NK-92 treated with Interleukin-12 subunit alpha and Interleukin-12 subunit beta, amount 100 ng/mL, for 24 hours (cell line): Measurements from ENCODE around the gene PIEZO2.
"Not testable (repeated sequence)": the region's sequence is repeated elsewhere in the genome, so short reads cannot be mapped to it uniquely, and the experiment has no call there.

Experiments
- DNase-seq: peaks from one replicate; lab custom pipeline; 2025; lab: John Stamatoyannopoulos, UW

PIEZO2 gene

DNA sequence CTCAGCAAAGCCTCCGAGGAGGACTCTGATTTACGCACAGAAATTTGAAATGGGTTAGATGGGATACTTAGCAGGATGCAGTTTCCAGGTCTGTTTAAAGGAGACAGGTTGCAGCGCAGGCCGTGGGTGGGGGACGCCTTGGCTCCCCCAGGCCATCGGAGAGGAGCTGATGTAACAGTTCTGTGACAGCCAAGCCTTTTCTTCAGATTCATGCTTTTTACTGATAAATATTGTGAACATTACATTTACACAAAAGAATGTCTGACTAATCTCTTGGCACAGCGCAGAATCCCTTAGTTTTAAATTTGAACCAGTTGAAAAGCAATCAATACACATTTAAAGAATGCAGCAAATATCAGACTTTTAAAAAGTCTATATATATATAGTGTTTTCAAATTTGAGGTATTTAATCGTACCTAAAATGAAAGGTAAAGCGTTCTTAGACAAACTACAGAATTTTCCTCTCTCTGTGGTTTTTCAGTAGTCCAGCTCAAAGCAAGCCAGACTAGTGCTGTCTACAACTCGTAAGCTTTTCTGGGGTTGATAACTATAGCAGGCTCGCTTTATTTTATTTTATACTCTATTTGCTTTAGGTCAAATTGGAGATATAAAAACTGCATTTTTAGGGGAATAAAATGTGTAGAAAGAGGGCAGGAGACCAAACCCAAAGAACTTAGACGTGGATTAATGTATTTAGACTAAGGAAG lies 221.9 kb downstream of the PIEZO2 start:
- DNase-seq: no peak

DNA sequence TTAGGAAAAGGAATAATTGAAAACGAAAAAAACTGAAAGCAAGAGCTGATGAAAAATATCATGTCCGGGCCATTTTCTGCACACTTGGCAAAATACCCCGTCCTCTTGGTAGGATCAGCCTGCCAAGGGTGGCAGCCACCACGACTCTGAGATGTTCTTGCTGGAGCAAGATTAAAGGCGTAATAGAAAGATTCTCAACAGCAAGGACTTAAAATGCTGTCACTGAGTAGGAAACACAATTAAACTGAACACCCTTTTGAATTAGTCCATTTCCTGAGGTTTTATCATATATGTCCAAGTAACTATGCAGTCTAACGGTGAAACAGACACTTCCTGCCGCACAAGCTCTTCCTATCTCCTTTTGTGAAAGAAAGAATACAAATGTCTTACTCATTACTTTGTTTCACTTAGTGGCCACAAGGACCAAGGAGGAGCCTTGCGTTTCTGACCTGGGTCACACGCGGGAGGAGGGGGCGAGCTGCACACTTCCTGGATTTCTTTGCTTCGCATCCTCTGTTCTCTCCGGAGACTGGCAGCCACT lies 222.7 kb downstream of the PIEZO2 start:
- no peak for DNase-seq

DNA sequence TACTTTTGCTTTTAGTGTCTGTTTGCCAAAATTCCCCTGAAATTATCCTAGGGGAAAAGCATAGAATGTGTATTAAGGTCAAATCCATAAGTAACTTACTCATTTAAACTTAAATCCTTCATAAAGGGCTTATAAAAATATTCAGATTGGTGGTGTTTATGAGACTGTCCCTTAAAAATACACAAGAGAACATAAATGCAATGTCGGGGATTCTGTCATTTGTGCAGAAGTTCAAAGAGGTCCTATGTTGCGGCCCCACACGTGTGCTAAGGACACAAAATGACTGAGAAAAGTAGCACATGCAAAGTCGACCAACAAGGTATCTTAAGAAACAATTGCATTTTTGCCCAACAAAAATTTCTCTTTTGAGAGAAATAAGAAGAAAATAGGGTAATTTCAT lies 225.1 kb downstream of the PIEZO2 start:
- no peak for DNase-seq

DNA sequence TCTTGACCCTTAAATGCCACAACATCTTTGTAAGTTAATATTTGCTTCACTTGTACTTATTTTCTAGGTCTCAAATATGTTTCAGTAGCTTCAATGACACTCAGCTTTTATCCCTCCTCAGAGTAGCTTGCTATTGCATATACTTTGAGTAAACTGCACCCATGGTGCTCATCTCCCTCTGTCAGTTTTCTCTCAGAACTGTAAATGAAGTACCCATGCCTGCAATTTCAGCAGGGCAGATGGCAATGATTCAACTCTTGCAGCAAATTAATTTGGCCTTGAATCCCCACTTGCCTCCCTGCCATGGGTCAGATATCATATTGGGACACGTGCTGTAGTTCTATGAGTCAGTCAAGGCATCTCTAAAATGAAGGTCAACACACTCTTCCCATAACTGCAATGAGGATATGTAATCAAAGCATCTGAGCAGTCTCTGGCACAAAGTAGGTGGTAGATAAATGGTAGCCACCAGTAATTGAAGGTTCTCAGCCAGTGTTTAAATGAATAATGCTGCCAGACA lies 225.8 kb downstream of the PIEZO2 start:
- DNase-seq: no peak

DNA sequence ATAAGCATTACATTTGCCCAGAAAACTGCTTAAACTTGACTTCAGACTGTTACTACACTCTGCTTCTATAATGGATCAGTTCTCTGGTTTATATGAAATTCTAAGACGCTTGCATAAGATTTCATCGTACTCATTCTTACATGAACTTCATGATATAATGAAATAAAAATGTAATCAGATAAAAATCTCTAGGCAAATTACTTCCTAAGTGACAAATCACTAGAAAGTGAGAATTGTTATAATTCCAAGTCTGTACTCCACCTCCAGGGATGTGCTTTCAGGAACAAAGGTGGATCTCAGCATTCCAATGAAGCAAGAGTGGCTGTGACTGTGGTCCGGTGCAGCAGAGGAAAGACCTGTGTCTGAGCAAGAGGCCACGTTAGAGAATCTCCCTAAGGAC lies 226.2 kb downstream of the PIEZO2 start:
- no peak for DNase-seq

DNA sequence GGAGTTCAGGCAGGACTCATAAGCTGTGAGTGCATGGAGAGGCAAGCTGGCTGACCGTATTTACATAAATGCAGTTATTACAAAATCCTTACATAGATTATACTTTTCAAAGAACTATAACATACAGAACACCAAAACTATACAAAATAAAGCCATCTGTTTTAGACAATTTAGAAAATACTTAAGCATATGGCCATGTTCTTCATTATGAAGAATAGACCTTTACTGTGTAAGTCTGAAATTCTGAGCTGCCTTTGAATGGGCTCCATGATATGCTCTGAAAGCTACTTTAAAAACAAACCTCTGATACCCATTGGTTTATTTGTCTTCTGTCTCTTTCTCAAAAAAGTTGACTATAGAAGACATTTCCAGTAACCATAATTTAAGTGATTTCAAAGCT lies 226.7 kb downstream of the PIEZO2 start:
- DNase-seq: not testable (repeated sequence)

DNA sequence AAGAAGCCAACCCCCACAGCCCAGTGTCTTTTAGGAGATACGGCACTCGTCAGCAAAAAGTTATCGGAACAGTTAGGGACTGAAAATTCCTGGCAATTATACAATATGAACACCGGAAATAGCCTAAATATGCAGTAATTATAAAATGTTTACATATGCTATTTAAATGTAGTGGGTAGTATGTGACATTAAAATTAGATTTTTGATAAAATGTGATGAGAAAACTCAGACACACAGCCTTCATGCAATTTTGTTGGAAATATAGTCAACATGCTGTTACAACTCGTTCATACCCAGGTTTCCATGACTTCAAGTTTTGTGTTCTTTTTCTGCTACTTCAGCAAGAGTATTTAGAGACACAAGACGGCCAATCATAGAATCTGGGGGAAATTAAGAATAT lies 229.1 kb downstream of the PIEZO2 start:
- not testable (repeated sequence) for DNase-seq

DNA sequence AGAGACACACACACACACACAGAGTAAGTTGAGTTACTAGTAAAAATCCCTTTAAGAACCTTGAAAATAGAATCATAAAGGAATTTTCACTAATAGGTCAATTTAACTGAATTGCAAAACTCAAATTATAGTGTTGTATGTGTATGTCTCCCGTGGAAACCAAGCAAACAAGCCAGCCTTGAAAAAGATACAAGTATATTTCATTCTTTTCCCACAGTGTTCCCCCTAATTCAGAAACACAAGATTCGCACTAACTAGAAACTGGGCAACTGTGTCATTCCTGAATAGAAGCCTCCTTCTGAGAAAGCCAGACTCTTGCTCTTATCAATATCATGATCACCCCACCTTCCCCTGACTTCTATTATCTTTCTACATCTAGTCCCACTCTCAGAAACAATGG lies 229.5 kb downstream of the PIEZO2 start:
- DNase-seq: no peak

DNA sequence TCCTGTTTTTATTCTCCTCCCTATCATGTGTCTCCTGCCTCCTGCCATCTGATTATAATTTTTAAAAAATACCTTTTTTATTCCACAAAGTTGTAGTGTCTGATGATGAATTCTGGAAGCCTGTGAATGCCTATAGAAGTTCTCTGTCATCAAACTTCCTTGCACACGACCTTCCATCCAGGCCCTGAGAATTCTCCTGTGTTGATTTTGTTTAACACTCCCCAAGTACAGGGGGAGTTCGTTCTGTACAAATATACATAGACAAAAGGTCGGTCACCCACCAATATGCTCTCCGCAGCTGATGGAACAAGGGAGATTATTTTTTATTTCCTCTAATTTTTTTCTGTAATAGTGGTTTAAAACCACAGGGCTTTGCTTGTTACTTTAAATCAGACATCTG lies 232.5 kb downstream of the PIEZO2 start:
- DNase-seq: no peak

DNA sequence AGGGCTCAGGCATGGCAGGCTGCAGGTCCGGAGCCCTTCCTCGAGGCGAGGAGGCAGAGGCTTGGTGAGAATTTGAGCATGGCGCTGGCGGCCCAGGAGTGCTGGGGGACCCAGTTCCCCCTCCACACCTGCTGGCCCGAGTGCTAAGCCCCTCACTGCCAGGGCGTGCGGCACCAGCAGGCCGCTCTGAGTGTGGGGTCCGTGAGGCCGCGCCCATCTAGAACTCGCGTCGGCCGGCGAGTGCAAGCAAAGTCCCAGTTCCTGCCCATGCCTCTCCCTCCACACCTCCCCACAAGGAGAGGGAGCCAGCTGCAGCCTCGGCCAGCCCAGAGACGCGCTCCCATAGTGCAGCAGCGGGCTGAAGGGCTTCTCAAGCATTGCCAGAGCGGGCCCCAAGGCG lies 233.0 kb downstream of the PIEZO2 start:
- DNase-seq: no peak

DNA sequence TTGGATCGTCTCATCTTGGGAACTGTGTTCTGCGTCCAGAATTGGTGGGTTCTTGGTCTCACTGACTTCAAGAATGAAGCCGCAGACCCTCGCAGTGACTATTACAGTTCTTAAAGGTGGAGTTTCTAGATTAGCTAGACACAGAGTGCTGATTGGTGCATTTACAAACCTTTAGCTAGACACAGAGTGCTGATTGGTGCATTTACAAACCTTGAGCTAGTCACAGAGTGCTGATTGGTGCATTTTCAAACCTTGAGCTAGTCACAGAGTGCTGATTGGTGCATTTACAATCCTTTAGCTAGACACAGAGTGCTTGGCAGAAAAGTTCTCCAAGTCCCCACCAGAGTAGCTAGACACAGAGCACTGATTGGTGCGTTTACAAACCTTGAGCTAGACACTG lies 233.6 kb downstream of the PIEZO2 start:
- DNase-seq: not testable (repeated sequence)

DNA sequence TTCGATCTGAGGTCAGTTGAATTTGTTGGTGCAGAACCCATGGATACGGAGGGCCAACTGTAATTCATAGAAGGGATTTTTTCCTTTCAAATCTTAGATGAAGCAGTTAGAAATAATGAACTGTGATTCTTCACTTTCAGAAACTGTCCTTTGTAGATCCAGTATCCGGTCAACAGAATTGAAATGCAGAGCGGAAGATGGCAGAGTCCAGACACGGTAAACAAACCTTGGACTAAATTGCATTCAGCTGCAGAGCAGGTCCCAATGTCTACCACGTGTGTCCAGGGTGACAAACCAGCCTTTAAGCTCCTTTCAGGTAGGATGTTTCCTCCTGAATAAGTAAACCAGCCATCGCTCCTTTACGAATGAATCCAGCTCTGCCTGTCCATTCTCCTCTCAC lies 234.8 kb downstream of the PIEZO2 start:
- not testable (repeated sequence) for DNase-seq

DNA sequence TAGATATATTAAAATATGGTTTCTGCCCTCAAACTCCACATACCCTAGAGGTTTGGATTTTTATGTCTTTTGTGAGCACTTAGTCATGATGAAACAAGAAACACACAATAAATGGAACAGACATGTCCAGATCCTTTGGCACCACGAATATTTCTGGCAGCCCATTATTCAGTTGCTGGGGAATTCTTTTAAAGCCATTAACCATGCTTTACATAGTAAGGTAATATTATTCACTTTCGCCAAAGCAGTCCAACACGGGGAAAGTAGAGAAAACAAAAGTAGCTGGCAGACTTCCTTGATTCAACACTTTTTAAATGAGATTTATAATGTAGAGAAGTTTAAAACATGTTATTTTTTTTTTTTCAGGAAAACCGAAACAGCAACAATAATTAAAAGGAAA lies 235.4 kb downstream of the PIEZO2 start:
- DNase-seq: no peak

DNA sequence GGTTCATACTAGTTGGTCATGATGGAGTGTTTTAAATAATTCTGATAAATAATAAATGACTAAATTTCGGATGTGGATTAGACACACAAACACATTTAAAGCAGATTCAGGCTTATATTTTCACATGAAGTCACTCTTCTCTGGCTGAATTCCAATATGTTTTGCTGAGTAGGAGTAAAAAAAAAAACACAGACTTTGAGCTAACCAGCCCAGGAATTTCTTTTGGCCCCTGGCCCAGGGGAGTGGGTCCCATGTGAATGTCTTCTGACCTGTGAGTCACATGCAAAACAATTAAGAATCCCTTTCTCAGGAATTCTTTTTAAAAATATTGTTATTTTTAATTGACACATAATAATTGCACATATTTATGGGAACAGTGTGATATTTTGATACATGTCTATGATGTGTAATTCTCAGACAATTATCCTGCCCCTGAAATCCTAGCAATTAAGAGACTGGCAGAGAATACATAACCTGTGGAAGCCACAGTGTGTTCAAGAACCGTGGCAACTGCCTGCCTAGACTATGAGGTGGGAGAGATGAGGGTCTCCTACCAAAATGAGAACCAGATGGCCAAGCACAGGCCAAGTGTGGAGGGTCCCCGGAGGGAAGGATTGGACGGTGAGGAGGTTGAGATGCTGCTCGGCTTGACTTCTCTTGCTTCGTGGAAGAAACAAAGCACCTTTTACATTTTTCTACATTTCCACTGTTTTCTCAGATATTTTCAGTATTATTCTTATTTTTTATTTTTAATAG lies 236.4 kb downstream of the PIEZO2 start:
- DNase-seq: no peak

DNA sequence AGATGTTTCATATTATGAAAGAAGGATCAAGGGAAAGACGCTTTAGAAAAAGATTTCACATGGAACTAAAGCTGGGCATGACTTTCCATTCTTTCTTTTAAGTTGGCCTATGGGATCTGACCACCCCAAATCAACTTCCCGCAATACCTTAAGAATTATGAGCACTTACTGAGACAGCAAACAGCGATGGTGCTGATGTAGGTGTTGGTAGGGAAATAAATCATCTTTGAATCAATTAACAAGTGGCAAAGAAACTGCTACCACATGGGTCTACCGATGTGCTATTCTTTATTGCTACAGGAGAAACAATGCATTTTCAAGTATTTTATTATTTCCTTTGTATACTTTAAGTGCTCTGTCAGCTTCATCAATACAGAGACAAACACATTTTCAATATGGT lies 239.6 kb downstream of the PIEZO2 start:
- DNase-seq: no peak

DNA sequence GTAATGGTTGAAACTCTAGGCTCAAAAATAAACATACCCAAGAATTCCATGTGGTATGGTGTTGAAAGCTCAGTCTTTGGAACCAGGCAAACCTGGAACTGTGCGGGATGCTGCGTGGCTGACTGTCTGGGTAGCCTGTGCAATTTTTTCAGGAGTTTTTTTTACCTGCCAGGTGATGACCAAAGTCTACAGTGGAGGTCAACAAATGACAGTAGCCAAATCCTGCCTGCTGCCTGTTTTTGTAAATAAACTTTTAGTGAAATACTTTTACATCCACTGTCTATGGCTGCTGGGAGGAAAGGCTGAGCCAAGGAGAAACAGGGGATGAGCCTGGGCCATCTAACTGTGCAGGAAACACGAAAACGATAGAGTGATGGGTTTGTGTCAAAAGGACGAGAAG lies 240.6 kb downstream of the PIEZO2 start:
- DNase-seq: no peak

DNA sequence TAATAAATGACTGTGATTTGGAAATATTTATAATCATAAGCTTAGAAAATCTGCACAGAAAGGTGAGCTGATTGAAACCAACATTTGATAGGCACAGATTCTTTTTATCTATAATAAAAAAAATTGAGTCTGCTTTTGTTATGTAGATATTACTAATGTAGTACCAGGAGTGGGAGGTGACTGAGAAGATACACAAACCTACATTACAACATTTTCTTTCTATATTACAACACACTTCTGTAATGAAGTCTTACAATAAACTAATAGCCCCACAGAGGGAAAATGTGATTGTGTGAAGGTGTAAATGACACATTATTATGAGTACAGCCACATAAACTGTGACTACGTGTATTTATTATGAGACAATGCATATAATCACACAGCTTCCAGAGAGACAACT lies 241.6 kb downstream of the PIEZO2 start:
- no peak for DNase-seq

DNA sequence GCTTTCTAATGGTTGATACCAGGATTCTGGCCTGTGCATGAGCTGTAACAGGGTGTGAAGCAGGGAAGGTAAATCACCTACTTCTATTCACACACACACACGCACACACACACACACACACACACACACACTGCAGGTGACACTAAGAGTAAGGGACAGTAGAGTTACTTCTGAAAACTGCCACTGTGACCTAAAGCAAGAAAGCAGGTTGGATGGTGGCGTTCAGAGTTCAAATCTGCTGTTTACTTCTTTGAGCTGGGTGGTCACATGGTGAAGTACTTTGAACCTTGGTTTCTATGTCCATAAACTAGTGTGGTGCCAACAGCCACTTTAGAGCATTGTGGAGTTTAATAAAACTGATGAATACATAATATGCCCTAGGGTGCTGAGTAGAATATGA lies 248.0 kb downstream of the PIEZO2 start:
- DNase-seq: no peak

DNA sequence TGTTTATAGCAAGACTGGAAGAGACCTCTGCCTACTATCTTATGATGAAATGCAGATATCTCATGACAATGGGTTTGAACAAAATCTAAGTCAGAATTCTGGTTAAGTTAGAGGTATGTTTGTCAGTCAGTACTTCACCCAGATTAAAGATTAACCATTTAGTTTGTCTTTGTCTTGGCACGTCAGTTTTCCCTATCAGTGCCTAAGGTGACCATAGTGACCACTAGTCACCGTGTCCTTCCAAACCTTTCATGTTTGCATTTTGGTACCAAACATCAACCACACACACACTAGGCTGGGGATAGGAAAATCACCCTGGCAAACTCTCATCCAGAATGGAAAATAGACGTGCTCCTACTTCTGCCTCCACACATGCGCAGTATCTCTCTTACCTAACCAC lies 248.9 kb downstream of the PIEZO2 start:
- no peak for DNase-seq

DNA sequence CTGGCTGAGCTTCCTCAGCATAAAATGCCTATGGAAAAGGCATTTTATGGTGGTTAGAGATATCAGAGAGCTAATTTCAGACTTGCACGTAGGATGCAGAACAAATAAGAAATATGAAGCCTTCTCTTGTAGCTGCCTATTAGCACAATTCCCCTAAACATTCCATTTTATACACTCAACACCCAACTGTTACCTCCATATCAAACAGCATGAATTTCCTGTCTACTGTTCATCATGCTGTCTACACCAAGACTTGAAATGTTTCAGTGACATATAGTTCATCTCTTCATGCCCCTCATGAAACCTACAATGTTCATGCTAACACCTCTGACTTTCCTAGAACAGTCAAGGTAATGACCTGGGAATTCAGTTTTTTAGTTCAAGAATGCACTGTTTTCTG lies 249.9 kb downstream of the PIEZO2 start:
- no peak for DNase-seq

DNA sequence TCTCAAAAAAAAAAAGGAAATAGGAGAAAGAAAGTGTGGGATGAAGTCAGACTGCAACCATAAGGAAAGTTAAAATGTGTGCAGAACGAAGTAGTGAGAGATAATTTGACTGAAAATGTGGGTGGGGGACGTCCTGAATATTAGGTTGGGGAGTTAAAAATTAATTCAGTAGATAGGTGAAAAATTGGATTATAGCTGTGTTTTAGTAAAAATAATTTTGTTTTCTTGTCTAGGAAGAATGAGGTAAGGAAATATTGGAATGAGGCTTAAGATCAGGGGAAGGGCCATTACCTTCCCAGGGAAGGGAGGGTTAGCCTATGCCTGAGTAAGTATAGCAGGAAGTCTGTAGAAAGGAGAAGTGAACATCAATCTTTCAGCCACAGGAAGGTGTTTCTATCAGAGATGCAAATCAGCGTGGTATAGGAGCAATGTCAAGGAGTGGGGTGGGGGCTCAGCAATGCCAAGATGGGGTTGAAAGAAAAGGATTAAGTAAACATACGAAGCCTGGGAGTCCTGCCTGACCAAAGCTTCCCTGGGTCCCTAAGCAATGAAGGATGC lies 250.9 kb downstream of the PIEZO2 start:
- no peak for DNase-seq

DNA sequence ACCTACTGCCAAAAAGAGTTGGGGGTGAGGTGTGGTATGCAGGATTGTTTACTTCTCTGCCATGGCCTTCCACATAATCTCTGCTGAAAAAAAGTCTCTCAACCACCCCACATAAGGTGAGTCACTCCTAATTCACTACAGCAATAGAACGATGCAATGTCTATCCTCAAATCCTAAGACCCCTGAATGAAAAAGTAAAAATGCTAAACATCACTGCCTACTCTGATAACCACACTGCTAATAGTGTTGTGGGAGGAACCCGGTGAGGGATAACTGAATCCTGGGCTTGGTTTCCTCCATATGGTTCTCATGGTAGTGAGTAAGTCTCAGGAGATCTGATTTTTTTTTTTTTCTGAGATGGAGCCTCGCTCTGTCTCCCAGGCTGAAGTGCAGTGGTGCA lies 252.5 kb downstream of the PIEZO2 start:
- no peak for DNase-seq

DNA sequence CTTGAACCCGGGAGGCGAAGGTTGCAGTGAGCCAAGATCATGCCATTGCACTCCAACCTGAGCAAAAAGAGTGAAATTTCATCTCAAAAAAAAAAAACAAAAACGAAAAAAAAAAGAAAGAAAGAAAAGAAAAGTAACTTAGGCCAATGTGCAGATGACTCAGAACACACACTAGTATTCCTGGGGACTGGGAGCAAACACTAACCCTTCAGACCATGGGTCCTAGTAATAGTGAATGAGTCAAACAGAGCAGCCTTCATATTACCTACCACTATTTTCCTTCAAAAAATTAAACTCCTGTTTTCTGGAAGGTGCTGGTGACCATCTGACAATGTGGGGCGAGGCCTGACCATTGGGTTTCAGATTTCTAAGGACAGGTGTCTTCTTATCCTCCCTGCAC lies 253.4 kb downstream of the PIEZO2 start:
- no peak for DNase-seq
